HG03354 (cell line): ENCODE results near the gene PPP3R1.
A peak's percentile ranks its signal among the peaks of the same experiment; 100 is the strongest.

Experiments used
- ATAC-seq: cut with Tn5 transposase; IDR thresholded peaks from one replicate; pipeline ENCODE4 v1.9.1; 2021; ENCODE audit warnings: mild to moderate bottlenecking; ENCODE audit not compliant: unreplicated experiment, poor library complexity, severe bottlenecking

PPP3R1 gene

DNA sequence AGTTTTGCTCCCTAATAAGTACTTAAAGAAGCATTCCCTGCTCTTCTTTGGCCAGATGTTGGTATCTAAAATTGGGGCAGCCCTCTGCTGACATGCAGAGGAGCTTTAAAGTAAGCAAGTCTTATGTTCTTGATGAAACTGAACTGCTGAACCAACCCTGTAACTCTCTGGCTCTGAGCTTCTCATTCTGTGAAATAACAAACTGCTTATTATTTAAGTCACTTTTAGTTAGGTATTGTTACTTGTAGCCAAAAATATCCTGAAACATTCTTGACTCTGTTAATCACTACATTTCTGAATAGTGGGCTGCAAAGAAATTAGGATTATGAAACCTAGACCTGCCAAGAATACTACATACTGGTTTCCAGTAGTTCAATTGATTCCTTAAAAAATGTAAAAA lies 15.5 kb downstream of the PPP3R1 start:
- no peak for ATAC-seq

DNA sequence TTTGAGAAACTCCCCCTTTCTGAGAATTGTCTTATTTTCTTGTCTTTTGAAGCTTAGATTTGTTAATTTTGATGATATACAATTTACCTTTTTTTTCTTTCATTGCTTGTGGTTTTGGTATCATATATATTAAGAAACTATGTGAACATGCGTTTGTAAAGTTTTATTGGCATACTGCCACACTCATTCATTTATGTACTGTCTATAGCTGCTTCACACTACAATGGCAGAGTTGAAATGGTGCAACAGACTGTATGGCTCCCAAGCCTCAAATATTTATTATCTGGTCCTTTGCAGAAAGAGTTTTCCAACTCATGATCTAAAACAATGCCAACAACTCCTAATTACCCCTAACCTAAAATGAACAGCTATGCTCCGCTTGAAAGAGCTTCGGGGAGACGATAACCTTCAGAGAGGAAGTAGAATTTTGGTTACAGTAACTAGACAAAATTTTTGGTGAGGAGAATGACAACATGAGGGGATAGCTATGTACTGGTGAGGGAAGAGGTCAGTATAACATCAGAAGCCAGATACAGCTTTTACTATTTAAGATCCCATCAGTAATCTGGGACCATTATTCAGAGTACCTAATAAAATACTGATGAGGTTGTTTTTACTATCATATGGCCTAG lies 16.1 kb downstream of the PPP3R1 start:
- ATAC-seq, result no peak

DNA sequence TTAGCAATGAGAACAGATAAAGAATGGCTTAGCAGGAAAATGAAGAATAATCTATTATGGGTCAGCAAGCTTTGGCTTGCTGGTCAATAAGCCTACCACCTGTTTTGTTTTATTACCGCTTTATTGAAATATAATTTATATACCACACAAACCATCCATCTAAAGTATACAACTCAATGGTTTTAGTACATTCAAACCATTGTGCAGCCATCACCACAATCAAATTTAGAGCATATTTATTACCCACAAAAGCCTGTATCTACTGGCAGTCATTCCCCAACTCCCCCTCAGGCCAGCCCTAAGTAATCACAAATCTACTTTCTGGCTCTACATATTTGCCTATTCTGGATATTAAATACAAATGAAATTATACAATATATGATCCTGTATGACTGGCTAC lies 17.2 kb downstream of the PPP3R1 start:
- no peak for ATAC-seq

DNA sequence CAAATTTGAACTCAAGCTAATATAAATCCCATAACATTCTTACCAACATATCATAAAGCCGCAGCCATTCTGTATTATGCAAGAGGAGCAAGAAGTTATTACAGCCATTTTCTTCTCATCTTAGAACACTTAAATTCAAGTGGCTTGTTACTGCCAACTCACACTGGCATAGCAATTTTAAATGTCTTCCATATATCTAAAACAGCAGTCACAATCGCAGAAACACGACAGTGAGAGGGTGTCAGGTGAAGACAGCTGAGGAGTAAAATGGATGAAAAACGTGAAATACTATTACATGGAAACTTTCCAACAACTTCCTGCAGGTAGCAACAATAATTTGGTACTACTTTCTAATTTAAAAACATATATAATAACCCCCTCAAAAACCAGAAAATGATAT lies 17.9 kb downstream of the PPP3R1 start:
- no peak for ATAC-seq

DNA sequence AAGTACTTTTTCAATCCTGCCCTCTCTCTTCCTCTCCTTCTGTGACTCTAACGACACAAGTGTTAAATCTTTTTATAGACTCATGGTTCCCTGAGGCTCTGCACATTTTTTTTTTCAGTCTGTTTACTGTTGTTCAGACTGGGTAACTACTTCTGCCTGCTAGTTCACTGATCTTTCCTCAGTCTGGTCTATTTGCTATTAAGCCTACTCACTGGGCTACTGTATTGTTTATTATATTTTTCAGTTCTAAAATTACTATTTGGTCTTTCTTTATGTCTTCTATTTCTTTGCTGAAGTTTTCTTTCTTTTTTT lies 21.3 kb downstream of the PPP3R1 start:
- no peak for ATAC-seq

DNA sequence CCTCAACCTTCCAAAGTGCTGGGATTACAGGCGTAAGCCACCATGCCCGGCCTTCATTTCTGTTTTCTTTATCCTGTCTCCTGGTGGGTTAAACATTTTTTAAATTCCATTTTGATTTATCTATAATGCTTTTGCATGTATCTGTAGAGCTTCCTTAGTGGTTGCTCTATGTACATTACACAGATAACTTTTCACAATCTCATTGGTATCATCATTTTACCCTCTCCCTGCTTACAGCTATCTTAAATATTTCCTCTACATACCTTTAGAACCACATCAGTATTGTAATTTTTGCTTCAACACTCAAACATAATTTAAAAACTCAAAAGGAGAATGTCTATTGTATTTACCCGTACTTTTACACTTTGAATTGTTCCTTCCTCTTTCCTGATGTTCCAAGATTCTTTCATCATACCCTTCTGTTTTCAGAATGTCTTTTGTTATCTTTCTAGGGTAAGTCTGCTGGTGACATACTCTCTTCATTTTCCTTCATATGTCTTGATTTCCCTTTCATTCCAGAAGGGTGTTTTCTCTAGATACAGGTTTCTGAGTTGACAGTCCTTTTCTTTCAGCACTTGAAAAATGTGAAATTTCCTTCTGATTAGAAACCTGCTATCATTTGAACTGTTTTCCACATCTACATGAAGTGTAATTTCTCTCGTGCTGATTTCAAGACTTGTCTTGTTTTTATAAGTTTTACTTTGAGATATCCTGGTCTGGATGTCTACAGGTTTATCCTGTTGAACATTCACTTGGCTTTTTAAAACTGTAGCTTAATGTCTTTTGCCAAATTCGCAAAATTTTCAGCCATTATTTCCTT lies 21.9 kb downstream of the PPP3R1 start:
- ATAC-seq, result no peak

DNA sequence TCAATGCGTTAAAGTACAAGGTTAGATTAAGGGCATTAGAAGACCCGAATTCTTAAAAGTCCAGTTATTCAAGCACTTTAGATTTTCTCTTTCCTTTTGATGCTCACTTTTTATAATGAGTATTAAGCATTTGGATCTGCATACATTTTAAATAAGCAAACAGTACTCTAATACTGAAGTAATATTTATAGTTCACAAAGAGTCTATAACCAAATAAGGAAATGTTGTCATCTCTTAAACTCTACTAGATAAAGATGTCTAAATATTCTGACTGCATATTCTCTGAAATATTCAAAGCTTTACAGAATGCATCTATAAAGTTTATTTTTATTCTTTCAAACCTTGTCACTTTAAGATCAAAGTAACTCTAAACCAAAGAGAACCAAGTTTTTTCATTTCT lies 25.5 kb downstream of the PPP3R1 start:
- no peak for ATAC-seq

DNA sequence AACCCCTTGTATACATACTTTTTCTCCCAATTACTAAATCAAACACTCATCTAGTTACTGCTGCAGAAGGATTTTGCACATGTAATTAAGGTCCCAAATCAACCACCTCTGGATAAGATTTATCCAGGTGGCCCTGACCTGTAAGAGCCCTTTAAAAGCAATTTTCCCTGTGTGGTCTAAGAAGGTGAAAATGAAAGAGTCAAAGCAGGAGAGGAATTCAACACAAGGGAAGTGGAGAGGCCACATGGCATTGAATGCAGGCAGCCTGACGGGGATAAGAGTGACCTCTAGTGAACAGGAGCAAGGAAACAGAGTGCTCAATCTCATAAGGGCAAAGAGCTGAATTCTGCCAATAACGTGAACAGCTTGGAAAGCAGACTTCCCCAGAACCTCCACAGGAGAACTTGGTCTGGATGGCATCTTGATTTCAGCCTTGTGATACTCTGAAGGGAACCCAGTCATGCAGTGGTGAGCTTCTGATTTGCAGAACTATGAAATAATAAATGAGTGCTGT lies 27.2 kb downstream of the PPP3R1 start:
- peak; percentile 68 for ATAC-seq

DNA sequence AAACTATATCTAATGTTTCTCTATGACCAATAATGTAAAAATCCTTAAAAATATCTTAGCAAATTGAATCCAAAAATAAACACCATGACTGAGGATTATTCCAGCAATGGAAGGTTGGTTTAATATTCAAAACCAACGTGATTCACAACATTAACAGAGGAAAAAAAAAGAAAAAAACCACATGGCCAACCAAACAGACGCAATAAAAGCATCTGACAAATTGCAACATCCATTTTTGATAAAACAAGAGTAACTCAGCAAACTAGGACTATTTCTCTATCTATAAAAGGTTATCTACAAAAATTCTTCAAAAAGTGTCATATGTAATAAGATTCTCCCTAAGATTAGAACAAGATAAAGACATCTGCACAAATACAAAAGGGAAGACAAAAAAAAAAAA lies 28.9 kb downstream of the PPP3R1 start:
- no peak for ATAC-seq

DNA sequence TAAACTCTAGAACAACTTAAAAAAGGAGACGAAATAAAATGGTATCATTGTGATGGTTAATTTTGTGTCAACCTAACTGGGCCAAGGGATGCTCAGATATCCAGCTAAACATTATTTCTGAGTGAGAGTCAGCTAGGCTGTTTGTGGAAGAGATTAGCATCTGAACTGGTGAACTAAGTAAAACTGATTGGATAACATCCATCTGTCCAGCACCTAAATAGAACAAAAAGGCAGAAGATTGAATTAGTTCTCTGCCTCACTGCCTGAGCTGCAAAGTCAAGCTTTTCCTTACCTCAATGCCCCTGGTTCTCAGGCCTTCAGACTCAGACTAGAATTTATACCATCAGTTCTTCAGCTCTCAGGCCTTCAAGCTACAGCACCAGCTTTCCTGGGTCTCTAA lies 30.0 kb downstream of the PPP3R1 start:
- no peak for ATAC-seq

DNA sequence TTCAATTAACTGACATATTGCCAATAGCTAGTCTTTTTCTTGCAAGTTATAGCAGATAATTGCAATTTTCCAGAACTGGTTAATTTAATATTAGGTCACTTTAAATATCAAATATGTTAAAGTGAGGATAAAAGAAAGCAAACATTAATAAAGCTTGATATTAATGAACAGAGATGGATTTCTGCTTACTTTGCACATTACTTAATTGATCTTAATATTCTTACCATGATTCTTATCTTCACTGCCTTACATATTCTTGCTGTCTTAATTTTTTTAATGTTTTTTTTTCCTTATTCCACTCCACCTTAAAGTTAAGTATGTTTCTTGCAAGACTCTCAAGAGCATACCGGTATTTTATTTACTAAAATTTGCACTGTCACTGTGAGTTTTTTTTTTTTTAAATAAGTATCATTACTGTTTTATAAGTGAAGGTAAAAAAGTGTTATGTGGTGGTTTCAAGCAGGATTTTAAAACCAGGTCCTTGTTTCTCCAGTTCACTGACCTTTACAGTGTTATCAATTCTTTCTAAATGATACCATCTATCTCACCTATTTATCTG lies 33.9 kb downstream of the PPP3R1 start:
- ATAC-seq, result no peak

DNA sequence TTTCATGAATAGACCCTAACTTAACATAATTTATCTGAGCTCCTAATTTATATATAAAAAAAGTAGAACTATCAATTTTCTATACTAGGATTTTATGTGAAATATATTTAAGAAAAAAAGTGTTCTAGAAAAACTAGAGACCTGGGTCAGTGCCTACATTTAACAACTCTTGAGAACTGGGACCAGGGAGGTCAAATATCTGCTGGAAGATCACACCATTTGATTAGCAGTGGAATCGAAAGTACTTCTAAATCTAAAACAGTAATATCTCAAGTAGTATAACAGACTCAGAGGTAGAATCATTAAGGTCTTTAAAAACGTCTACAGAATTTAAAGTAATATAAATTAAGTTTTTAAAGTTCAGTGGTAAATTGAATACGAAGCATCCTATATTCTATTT lies 34.6 kb downstream of the PPP3R1 start:
- no peak for ATAC-seq

DNA sequence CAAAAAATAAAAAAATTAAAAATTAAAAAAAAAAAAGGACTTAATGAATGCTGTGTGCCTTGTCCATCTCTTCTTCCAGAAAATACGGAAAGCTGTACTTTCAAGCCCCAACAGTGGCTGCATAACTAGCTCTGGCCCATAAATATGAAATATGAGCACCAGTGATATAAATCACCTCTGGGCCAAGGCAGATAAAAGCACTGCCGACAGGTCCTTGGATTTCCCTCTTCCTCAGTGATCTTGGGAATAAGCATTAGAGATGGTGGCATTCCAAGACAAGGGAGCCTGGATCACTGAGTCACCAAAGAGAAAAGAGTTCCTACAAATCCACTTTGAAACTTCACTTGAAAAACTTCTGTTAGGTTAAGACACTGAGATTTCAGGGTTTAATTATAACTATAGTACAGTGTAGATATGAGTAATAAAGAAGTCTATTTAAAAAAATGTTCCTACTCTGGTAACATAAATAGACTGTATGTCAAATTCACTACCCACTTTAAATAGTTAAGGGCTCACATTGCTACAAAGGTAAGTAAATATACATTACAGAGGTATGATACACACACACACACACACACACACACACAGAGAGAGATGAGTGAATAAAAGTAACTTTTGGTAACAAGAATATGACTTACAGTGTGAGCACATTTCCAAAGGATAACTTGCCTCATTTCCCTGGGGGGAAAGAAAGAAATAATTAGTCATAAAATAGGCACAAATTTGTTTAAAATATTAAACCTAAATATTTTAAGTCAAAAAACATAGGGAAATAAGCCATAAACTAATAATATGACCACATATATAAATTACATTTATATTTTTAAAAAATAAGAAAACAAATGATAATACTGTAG lies 35.6 kb downstream of the PPP3R1 start:
- ATAC-seq, result no peak

DNA sequence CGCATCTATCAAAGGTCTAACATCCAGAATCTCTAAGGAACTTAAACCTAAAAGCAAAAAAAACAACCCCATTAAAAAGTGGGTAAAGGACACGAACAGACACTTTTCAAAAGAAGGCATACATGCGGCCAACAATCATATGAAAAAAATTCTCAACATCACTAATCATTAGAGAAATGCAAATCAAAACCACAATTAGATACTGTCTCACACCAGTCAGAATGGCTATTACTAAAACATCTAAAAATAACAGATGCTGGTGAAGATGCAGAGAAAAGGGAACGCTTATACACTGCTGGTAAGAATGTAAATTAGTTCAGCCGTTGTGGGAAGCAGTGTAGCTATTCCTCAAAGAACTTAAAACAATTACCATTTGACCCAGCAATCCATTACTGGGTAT lies 38.0 kb downstream of the PPP3R1 start:
- peak; percentile 84 for ATAC-seq

DNA sequence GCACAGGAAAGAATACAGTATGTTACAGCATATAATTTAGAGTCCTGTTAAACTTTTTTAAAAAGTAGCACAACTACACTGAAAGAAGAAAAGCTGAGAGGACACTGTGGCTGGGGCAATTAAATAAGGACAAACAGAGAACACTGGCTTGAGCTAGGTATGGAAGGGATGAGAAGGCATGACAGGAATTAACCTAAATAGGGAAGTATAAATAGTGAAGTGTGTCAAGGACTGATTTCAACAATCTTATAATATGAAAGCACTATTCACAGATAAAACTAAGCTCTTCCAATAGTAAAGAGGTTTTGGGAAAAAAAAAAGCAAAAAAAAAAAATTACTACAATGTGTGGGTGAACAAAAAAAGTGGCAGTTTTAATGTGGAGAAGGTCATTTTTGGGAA lies 45.5 kb downstream of the PPP3R1 start:
- ATAC-seq, result no peak

DNA sequence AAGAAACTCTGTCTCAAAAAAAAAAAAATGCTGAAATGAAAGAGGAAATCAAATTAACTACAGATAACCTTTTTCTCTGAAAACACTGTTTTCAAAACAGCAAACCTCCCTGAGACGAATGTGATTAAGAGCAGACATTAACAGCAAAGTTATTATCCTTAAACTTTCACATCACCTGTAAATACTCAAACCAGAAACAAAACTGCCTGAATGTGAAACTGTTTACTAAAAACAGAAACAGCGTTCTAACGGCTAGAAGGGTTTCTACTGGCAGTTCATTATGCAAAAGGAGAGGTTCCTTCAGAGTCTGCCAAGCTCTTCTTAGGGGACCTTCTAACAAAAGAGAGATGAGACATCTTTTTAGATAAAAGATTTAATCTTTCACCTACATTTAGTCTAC lies 48.7 kb downstream of the PPP3R1 start:
- ATAC-seq, result peak; percentile 96

DNA sequence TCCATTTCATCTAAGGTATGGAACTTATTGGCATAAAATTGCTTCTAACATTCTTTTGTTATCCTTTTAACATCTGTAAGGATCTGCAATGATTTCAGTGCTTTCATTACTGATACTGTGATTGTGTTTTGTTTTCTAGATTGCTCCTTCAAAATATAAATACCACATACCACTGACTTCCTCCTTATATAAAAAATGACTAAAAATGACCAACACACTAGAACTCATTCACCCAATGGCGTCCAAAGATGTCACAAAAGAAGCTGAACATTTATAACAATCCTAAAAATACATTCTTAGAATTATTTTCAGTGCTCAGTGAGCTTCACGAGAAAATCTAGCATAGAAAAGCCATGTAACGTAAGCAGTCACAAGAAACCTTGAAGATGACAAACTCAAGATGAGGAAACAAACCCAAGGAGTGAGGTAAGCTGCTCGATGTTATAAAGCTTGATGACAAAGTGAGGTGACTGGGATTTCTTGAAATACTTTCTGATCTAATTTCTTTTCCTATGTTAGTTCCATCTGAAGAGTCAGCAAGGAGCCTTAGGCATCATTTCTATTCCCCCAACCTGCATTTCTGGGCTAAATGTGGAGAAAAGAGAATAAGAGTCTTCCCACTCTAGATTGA lies 52.1 kb downstream of the PPP3R1 start:
- no peak for ATAC-seq

DNA sequence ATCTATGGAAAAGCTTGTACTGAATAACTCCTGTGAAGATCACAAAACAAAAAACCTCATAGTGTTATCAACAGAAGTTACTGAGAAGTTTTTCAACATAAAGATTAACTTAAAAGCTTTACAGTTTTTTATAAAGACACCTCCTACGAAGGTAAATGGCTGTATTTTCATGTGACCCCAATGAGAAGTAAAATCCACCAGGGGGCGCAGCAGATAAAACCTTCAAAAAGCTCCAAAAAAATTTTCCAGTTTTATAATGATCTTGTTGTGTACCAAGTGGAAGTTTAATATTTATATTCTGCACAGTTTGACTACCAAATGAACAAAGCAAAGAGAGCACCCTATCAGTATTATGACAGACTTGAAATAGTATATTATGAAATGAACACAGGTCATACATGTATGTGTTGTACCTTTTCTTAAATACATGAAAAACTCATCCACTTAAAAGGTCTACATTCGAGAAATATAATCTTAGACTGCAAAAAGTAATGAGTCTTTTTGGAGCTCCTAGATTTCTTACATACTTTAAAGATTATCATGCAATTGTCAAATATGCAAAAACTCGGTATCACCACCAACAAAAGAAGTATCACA lies 56.1 kb downstream of the PPP3R1 start:
- no peak for ATAC-seq

DNA sequence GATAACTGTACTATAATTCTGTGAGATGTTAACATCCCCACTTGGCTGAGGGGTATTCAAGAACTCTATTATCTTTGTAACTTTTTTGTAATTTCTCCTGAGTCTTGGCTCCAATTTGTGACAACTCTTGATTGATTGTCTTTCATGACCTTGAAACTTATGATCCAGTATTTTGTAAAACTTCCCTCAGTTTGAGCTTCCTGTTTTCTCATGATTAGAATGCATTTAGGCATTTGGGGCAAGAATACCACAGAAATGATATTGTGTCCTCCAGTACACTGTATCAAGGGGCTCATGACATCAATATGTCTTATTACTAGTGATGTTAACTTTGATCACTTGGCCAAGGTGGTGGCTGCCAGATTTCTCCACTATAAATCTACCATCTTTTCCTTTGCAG lies 57.2 kb downstream of the PPP3R1 start:
- no peak for ATAC-seq
